HepG2 (cell line): ENCODE data around the gene THOP1. TPM values are rescaled to one million over a fixed set of nuclear protein-coding genes. Genes with fewer than 3 reads are reported as not detected.

Experiments
- AGO2 ChIP-seq: fragments of 200-400 bp; formaldehyde crosslinking; optimal IDR thresholded peaks from 2 replicates; pipeline ENCODE3; 2017; ENCODE audit warnings: mild to moderate bottlenecking, low read depth, low read length, moderate library complexity
- ARNT ChIP-seq: fragments of 450-650 bp; IDR thresholded peaks from 2 replicates; pipeline ENCODE4 v1.6.1; 2017
- E2F2 ChIP-seq: sonication (generic); formaldehyde crosslinking; IDR thresholded peaks from 2 replicates; pipeline ENCODE4 v1.4.0; 2020; ENCODE audit warnings: missing genetic modification reagents, borderline replicate concordance
- GLMP ChIP-seq: sonication (generic); formaldehyde crosslinking; IDR thresholded peaks from 2 replicates; pipeline ENCODE4 v1.9.0; 2021; ENCODE audit warnings: missing genetic modification reagents, mild to moderate bottlenecking, borderline replicate concordance
- HOXA3 ChIP-seq: sonication (generic); formaldehyde crosslinking; IDR thresholded peaks from 2 replicates; pipeline ENCODE4 v1.5.0; 2020; ENCODE audit warnings: missing genetic modification reagents
- MAF1 ChIP-seq: sonication (generic); formaldehyde crosslinking; IDR thresholded peaks from 2 replicates; pipeline ENCODE4 v1.5.0; 2020; ENCODE audit warnings: missing genetic modification reagents, borderline replicate concordance
- MEIS1 ChIP-seq: sonication (generic); formaldehyde crosslinking; IDR thresholded peaks from 2 replicates; pipeline ENCODE4 v1.9.0; 2021; ENCODE audit warnings: mild to moderate bottlenecking, missing genetic modification reagents, moderate library complexity, borderline replicate concordance
- MZF1 ChIP-seq: sonication (generic); formaldehyde crosslinking; IDR thresholded peaks from 2 replicates; pipeline ENCODE4 v1.8.1; 2023; ENCODE audit warnings: mild to moderate bottlenecking, missing genetic modification reagents, borderline replicate concordance
- NR2F6 ChIP-seq, 2 experiments: IDR thresholded peaks; 2 replicates each; pipeline ENCODE4 v1.6.1; 2016; ENCODE audit warnings: antibody characterized with exemption in 1 of 2, mild to moderate bottlenecking in 1 of 2
- PAX8 ChIP-seq: sonication (generic); formaldehyde crosslinking; IDR thresholded peaks from 2 replicates; pipeline ENCODE4 v1.8.0; 2022; ENCODE audit warnings: mild to moderate bottlenecking, missing genetic modification reagents, borderline replicate concordance
- PBX2 ChIP-seq: IDR thresholded peaks from 2 replicates; pipeline ENCODE4 v1.6.1; 2016; ENCODE audit warnings: control low read depth
- REST ChIP-seq, 2 experiments: IDR thresholded peaks; 2 replicates each; pipeline ENCODE4 v1.6.1; 2011 to 2012; ENCODE audit warnings: low read length in 2 of 2, borderline replicate concordance in 1 of 2, low read depth in 1 of 2, mild to moderate bottlenecking in 1 of 2, moderate library complexity in 1 of 2
- SP4 ChIP-seq: sonication (generic); formaldehyde crosslinking; IDR thresholded peaks from 2 replicates; pipeline ENCODE4 v1.8.1; 2023; ENCODE audit warnings: mild to moderate bottlenecking, missing genetic modification reagents
- ZBTB25 ChIP-seq: IDR thresholded peaks from 2 replicates; pipeline ENCODE4 v1.6.1; 2018; ENCODE audit warnings: missing genetic modification reagents
- ZNF362 ChIP-seq: sonication (generic); formaldehyde crosslinking; IDR thresholded peaks from 2 replicates; pipeline ENCODE4 v1.4.0; 2020; ENCODE audit warnings: missing genetic modification reagents, mild to moderate bottlenecking, borderline replicate concordance
- ZNF577 ChIP-seq: sonication (generic); formaldehyde crosslinking; IDR thresholded peaks from 2 replicates; pipeline ENCODE4 v1.4.0; 2020; ENCODE audit warnings: mild to moderate bottlenecking, low read depth, missing genetic modification reagents, borderline replicate concordance
- ZNF614 ChIP-seq: IDR thresholded peaks from 2 replicates; pipeline ENCODE4 v1.6.1; 2018; ENCODE audit warnings: missing biosample characterization, missing genetic modification reagents, inconsistent platforms, borderline replicate concordance
- ZNF75D ChIP-seq: sonication (generic); formaldehyde crosslinking; IDR thresholded peaks from 2 replicates; pipeline ENCODE4 v1.8.1; 2023; ENCODE audit warnings: missing genetic modification reagents, mild to moderate bottlenecking, borderline replicate concordance
- ZNF839 ChIP-seq: sonication (generic); formaldehyde crosslinking; IDR thresholded peaks from 2 replicates; pipeline ENCODE4 v1.4.0; 2020; ENCODE audit warnings: missing genetic modification reagents, mild to moderate bottlenecking, borderline replicate concordance
- polyA plus RNA-seq, 8 experiments: library from polyadenylated mRNA; depleted of rRNA in 3 of 8; stranded (reverse) in 7 of 8; unstranded in 1 of 8; fragments of >200 nt; fragmentation: Illumina TruSeq in 4 of 8; extraction: Trizol in 4 of 8; gene quantifications; 2 replicates each; pipeline versions ENCODE4 v1.2.1 to v1.2.3, GENCODE V29; 2011 to 2016; ENCODE audit warnings: low read depth in 4 of 8, missing spikeins in 1 of 8, mixed read lengths in 1 of 8; ENCODE audit not compliant: insufficient read depth in 1 of 8
- total RNA-seq, 5 experiments: library from RNA; depleted of rRNA; stranded (reverse); fragments of >200 nt; fragmentation: Illumina TruSeq; extraction: Trizol; gene quantifications; 2 replicates each; pipeline ENCODE4 v1.2.3, GENCODE V29; 2016; ENCODE audit warnings: low read depth in 1 of 5

The THOP1 gene
- total and polyA plus RNA-seq, 2 of the 13 experiments (the other 11 are each of a cell fraction or from before 2014, with no cell fraction given), result 74.4 to 116 TPM

- TF ChIP-seq ZNF839 (CRISPR knock-in tag) (no peak), MEIS1 (0 out of 2 replicates have a peak, but pooled peaks have one; percentile 77), SP4 (peak; percentile 78), GLMP (CRISPR knock-in tag) (no peak), ARNT (no peak), ZBTB25 (peak; percentile 78; the same call in 1 of the 2 replicates), HOXA3 (peak; percentile 79), ZNF577 (CRISPR knock-in tag) (no peak), MZF1 (no peak), AGO2 (no peak), REST (IDR thresholded peaks at IDR 0.05; ENCODE audit: borderline replicate concordance in 1 of 2, low read depth in 1 of 2, low read length in 2 of 2) (no peak; a peak in 1 of 4 replicates), ZNF614 (CRISPR knock-in tag) (peak; percentile 93), ZNF75D (CRISPR knock-in tag) (no peak), PBX2 (no peak), ZNF362 (CRISPR knock-in tag) (peak; percentile 51; the same call in 1 of the 2 replicates), E2F2 (CRISPR knock-in tag) (no peak), NR2F6 (IDR thresholded peaks at IDR 0.05) (no peak), NR2F6 (CRISPR knock-in tag; IDR thresholded peaks at IDR 0.05) (peak; percentile 77), PAX8 (CRISPR knock-in tag) (no peak), MAF1 (CRISPR knock-in tag) (peak; percentile 93; the same call in 1 of the 2 replicates)
These were observed 34.3 kb downstream of the THOP1 start, which contains the start of gene ZNF554 (continued) for GRCh38 chr19:2819540-2820111.
